GM18909 (cell line): ENCODE data around the gene GNG13.
"Not testable (repeated sequence)": the region's sequence is repeated elsewhere in the genome, so short reads cannot be mapped to it uniquely, and the experiment has no call there.

Source experiments
- ATAC-seq: cut with Tn5 transposase; IDR thresholded peaks from one replicate; pipeline ENCODE4 v1.9.1; 2021; ENCODE audit warnings: mild to moderate bottlenecking; ENCODE audit not compliant: unreplicated experiment, poor library complexity

The GNG13 gene

GRCh38 chr16:799948-800833, at the start of gene GNG13:
Gene GNG13 (minus strand): TSS chr16:800734. CDS start chr16:799077, 1,657 bp downstream.
- no peak for ATAC-seq

GRCh38 chr16:848510-849253, 48.1 kb upstream of the GNG13 start:
- no peak for ATAC-seq

GRCh38 chr16:847681-848445, 47.3 kb upstream of the GNG13 start:
- no peak for ATAC-seq

- ATAC-seq: no peak
Measured at GRCh38 chr16:847151-847550, 46.6 kb upstream of the GNG13 start.

- no peak for ATAC-seq
Measured at GRCh38 chr16:845351-845745, 44.8 kb upstream of the GNG13 start.

GRCh38 chr16:844638-845350, 44.3 kb upstream of the GNG13 start:
- ATAC-seq: no peak

GRCh38 chr16:843771-844170, 43.2 kb upstream of the GNG13 start:
- ATAC-seq: no peak

- no peak for ATAC-seq
Measured at GRCh38 chr16:842711-843560, 42.4 kb upstream of the GNG13 start.

GRCh38 chr16:842061-842476, 41.5 kb upstream of the GNG13 start:
- ATAC-seq: no peak

GRCh38 chr16:841455-842060, 41.0 kb upstream of the GNG13 start:
- no peak for ATAC-seq

GRCh38 chr16:840561-841454, 40.3 kb upstream of the GNG13 start:
- no peak for ATAC-seq

- ATAC-seq: no peak
Measured at GRCh38 chr16:839643-840408, 39.3 kb upstream of the GNG13 start.

- ATAC-seq: no peak
Measured at GRCh38 chr16:838741-839140, 38.2 kb upstream of the GNG13 start.

- ATAC-seq: not testable (repeated sequence)
Measured at GRCh38 chr16:836822-837221, 36.3 kb upstream of the GNG13 start.

GRCh38 chr16:836221-836620, 35.7 kb upstream of the GNG13 start:
- ATAC-seq: no peak

- no peak for ATAC-seq
Measured at GRCh38 chr16:835373-835772, 34.8 kb upstream of the GNG13 start.

- no peak for ATAC-seq
Measured at GRCh38 chr16:833411-833810, 32.9 kb upstream of the GNG13 start.
